ENCODE measurements around the gene INPP5A. TPM values are rescaled to one million over a fixed set of nuclear protein-coding genes. Genes with fewer than 3 reads are reported as not detected.
"Not testable (repeated sequence)": the region's sequence is repeated elsewhere in the genome, so short reads cannot be mapped to it uniquely, and the experiment has no call there.

The INPP5A gene
- total RNA-seq, 1 donor from 2014 or later, result 36.3 TPM

GRCh38 chr10:132571650-132572544 lies 34.3 kb downstream of the INPP5A start:
- H3K4me1 Mint-ChIP-seq (ENCODE audit: low read depth, unreplicated experiment), result peaks cover 12% of the 10 kb centered on the region
- H3K9me3 Mint-ChIP-seq (ENCODE audit: unreplicated experiment), result peaks cover 6% of the 10 kb centered on the region
- peak overlapping the region; percentile 48 for H3K27ac Mint-ChIP-seq (ENCODE audit: unreplicated experiment)
- no peak overlapping the region for H3K4me3 Mint-ChIP-seq (ENCODE audit: unreplicated experiment)
- peaks cover 3% of the 10 kb centered on the region for H3K27me3 Mint-ChIP-seq (ENCODE audit: unreplicated experiment)
- peak; percentile 62 for DNase-seq
- no peaks in the 10 kb centered on the region for H3K36me3 Mint-ChIP-seq (ENCODE audit: unreplicated experiment)
- TF ChIP-seq, protein P1, sequence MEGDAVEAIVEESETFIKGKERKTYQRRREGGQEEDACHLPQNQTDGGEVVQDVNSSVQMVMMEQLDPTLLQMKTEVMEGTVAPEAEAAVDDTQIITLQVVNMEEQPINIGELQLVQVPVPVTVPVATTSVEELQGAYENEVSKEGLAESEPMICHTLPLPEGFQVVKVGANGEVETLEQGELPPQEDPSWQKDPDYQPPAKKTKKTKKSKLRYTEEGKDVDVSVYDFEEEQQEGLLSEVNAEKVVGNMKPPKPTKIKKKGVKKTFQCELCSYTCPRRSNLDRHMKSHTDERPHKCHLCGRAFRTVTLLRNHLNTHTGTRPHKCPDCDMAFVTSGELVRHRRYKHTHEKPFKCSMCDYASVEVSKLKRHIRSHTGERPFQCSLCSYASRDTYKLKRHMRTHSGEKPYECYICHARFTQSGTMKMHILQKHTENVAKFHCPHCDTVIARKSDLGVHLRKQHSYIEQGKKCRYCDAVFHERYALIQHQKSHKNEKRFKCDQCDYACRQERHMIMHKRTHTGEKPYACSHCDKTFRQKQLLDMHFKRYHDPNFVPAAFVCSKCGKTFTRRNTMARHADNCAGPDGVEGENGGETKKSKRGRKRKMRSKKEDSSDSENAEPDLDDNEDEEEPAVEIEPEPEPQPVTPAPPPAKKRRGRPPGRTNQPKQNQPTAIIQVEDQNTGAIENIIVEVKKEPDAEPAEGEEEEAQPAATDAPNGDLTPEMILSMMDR (IDR thresholded peaks at IDR 0.05; ENCODE audit: partially characterized antibody, unreplicated experiment), result no peak

GRCh38 chr10:132572545-132572937 lies 35.0 kb downstream of the INPP5A start:
- peak; percentile 19 for DNase-seq
- Mint-ChIP-seq H3K4me3 (ENCODE audit: unreplicated experiment) (no peak overlapping the region), H3K36me3 (ENCODE audit: unreplicated experiment) (no peaks in the 10 kb centered on the region), H3K4me1 (ENCODE audit: low read depth, unreplicated experiment) (peaks cover 12% of the 10 kb centered on the region), H3K27me3 (ENCODE audit: unreplicated experiment) (peaks cover 3% of the 10 kb centered on the region), H3K27ac (ENCODE audit: unreplicated experiment) (no peak overlapping the region), H3K9me3 (ENCODE audit: unreplicated experiment) (peaks cover 6% of the 10 kb centered on the region)
- TF ChIP-seq, protein P1 (IDR thresholded peaks at IDR 0.05; ENCODE audit: partially characterized antibody, unreplicated experiment), result no peak

DNA sequence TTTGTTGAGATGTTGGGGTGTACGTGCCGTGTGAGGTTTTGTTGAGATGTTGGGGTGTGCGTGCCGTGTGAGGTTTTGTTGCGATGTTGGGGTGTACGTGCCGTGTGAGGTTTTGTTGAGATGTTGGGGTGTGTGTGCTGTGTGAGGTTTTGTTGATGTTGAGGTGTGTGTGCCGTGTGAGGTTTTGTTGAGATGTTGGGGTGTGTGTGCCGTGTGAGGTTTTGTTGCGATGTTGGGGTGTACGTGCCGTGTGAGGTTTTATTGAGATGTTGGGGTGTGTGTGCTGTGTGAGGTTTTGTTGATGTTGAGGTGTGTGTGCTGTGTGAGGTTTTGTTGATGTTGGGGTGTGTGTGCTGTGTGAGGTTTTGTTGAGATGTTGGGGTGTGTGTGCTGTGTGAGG lies 35.4 kb downstream of the INPP5A start:
- H3K27me3 Mint-ChIP-seq (ENCODE audit: unreplicated experiment); DNase-seq; H3K4me3 Mint-ChIP-seq (ENCODE audit: unreplicated experiment); H3K36me3 Mint-ChIP-seq (ENCODE audit: unreplicated experiment); H3K9me3 Mint-ChIP-seq (ENCODE audit: unreplicated experiment); H3K27ac Mint-ChIP-seq (ENCODE audit: unreplicated experiment): not testable (repeated sequence)
- peaks cover 12% of the 10 kb centered on the region for H3K4me1 Mint-ChIP-seq (ENCODE audit: low read depth, unreplicated experiment)

DNA sequence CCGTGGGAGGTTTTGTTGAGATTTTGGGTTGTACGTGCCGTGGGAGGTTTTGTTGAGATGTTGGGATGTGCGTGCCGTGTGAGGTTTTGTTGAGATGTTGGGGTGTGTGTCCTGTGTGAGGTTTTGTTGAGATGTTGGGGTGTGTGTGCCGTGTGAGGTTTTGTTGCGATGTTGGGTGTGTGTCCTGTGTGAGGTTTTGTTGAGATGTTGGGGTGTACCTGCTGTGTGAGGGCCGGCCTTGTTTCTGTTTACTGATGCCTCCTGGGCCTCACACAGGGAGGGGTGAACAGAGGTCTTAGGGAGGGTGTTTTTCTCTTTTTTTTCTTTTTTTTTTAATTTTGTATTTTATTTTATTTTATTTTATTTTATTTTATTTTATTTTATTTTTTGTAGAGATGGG lies 36.7 kb downstream of the INPP5A start:
- H3K4me1 Mint-ChIP-seq (ENCODE audit: low read depth, unreplicated experiment), result peaks cover 15% of the 10 kb centered on the region
- no peak for DNase-seq
- peaks cover 6% of the 10 kb centered on the region for H3K9me3 Mint-ChIP-seq (ENCODE audit: unreplicated experiment)
- peaks cover 5% of the 10 kb centered on the region for H3K27me3 Mint-ChIP-seq (ENCODE audit: unreplicated experiment)
- H3K27ac Mint-ChIP-seq (ENCODE audit: unreplicated experiment), result no peak overlapping the region
- H3K36me3 Mint-ChIP-seq (ENCODE audit: unreplicated experiment), result no peaks in the 10 kb centered on the region
- H3K4me3 Mint-ChIP-seq (ENCODE audit: unreplicated experiment), result no peak overlapping the region
- TF ChIP-seq, protein P1 (IDR thresholded peaks at IDR 0.05; ENCODE audit: partially characterized antibody, unreplicated experiment), result no peak

DNA sequence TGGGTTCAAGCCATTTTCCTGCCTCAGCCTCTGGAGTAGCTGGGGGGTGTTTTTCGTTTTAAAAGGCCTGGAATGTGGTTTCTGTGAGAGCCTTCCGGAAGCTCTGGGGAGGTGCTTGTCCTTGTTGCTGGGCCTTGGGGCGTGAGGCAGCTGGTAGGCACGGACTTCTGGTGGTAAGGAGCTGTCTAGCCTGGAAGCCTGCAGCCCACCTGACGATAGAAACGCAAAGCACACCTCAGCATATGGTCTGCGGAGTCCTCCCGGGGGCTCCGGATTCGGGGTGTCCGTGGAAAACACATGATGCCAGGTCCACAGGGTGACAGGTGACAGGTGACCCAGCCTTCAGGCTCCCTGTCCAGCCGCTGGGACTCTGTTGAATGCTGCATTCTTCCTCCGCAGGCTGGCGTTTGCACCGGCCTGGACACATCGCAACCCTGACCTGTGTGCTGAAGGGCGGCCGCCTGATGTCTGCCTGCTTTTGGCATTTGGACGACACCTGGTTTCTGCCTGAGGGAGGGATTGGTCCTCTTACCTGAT lies 37.3 kb downstream of the INPP5A start:
- Mint-ChIP-seq H3K4me3 (ENCODE audit: unreplicated experiment) (no peak overlapping the region), H3K9me3 (ENCODE audit: unreplicated experiment) (peaks cover 6% of the 10 kb centered on the region), H3K27me3 (ENCODE audit: unreplicated experiment) (peaks cover 5% of the 10 kb centered on the region), H3K36me3 (ENCODE audit: unreplicated experiment) (no peaks in the 10 kb centered on the region), H3K4me1 (ENCODE audit: low read depth, unreplicated experiment) (peaks cover 15% of the 10 kb centered on the region), H3K27ac (ENCODE audit: unreplicated experiment) (no peak overlapping the region)
- TF ChIP-seq, protein P1 (IDR thresholded peaks at IDR 0.05; ENCODE audit: partially characterized antibody, unreplicated experiment), result no peak
- peak; percentile 21 for DNase-seq
